Activated CD8-positive, alpha-beta T cell treated with anti-CD3 and anti-CD28 coated beads, Interleukin-2, amount 10 ng/mL, durations not matched to agents 7 days and 5 days (primary cell): ENCODE data around the gene LENG1. TPM values are rescaled to one million over a fixed set of nuclear protein-coding genes. Genes with fewer than 3 reads are reported as not detected.

Experiments used
- ATAC-seq: fragments of 150-1000 bp; cut with Tn5 transposase; one replicate; pipeline ENCODE4 v1.10.0; 2021; ENCODE audit warnings: moderate library complexity
- CTCF ChIA-PET: fragments of 350-600 bp; sonication (Branson Sonifier 250); formaldehyde crosslinking; loops from one replicate; lab custom pipeline; 2021; ENCODE audit warnings: antibody characterized with exemption; lab: Charles Lee
- POLR2A ChIA-PET: fragments of 350-600 bp; sonication (Branson Sonifier 250); formaldehyde crosslinking; loops from one replicate; lab custom pipeline; 2021; ENCODE audit warnings: antibody characterized with exemption; lab: Charles Lee
- DNase-seq: peaks from one replicate; pipeline ENCODE4 v3.0.0-alpha.2; 2020
- H3K27ac Mint-ChIP-seq: one replicate; pipeline ENCODE4 v1.8.0; 2021; ENCODE audit warnings: mild to moderate bottlenecking, mixed read lengths
- H3K27me3 Mint-ChIP-seq: one replicate; pipeline ENCODE4 v1.8.0; 2021; ENCODE audit warnings: low read depth, mixed read lengths
- H3K36me3 Mint-ChIP-seq: one replicate; pipeline ENCODE4 v1.8.0; 2021; ENCODE audit warnings: low read depth, mixed read lengths
- H3K4me1 Mint-ChIP-seq: one replicate; pipeline ENCODE4 v1.8.0; 2021; ENCODE audit warnings: low read depth, mixed read lengths
- H3K4me3 Mint-ChIP-seq: one replicate; pipeline ENCODE4 v1.8.0; 2021; ENCODE audit warnings: mild to moderate bottlenecking, mixed read lengths
- H3K9me3 Mint-ChIP-seq: one replicate; pipeline ENCODE4 v1.8.0; 2022; ENCODE audit warnings: mixed read lengths; ENCODE audit not compliant: insufficient read depth
- total RNA-seq, 2 experiments: library from RNA; stranded (reverse); gene quantifications; one replicate each; pipeline ENCODE4 v1.2.3, GENCODE V29; 2021

Gene LENG1
- total RNA-seq, 2 experiments from 2014 or later, result 6.6 to 7.5 TPM

DNA sequence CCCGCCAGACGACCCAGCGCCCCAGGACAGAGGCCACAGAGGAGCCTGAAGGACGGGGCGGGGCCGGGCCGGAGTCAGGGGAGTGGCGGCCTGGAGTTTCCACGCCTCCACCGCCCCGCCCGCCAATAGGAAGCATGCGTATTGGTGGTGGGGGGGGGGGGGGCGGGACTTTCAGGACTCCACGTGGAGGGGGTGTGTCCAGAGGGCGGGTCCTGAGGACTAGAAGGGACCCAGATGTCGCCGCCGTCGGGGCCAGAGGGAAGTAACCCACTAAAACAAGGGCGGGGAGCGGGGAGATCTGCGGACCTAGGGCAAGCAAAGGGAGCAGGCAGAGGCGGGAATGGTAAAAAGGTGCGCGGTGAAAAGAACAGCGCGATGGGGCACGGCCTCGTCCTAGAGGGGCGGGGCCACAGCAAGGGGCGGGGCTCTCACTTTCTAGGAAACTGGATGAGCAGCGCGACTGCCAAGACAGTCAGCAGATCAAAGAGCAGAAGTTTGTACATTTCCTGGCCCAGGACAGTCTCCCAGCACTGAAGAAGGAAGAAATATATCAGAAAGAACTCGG lies 2.8 kb upstream of the LENG1 start:
- POLR2A ChIA-PET, result interaction anchor here (1.1 to 1.3 kb wide), 2 partner anchors 26 to 27 kb away, joined by 3 to 5 read pairs; partner anchors contain the start of gene MBOAT7
- peak; percentile 86 for DNase-seq
- Mint-ChIP-seq H3K4me1 (peaks cover 53% of the 10 kb centered on the region), H3K27ac (peak overlapping the region; percentile 31), H3K9me3 (no peaks in the 10 kb centered on the region), H3K36me3 (peaks cover 15% of the 10 kb centered on the region), H3K27me3 (peaks cover 2% of the 10 kb centered on the region), H3K4me3 (peak overlapping the region; percentile 70)
- ATAC-seq, result peak; percentile 3
- CTCF ChIA-PET, result no interaction called here

DNA sequence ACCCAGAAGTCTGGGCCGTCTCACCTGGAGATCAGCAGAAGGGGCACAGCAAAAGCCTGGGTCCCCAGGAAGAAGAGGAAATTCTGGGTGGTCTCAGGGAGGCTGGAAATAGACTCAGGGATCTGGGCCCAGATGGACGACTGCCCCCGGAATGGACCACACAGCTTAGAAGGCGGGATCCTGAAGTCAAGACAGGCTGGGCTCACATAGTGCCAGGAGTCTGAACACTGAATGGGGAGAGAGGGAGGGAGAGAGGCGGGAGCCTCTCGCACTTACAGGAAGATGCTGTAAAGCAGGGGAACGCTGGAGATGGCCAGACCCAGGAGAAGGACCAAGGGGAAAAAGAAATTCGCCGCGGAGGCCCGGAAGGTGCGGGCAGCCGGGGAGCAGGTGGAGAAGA lies 1.3 kb upstream of the LENG1 start:
- H3K4me1 Mint-ChIP-seq, result peaks cover 61% of the 10 kb centered on the region
- H3K9me3 Mint-ChIP-seq, result no peaks in the 10 kb centered on the region
- DNase-seq (no peak), ATAC-seq (no peak)
- peak overlapping the region; percentile 98 for H3K4me3 Mint-ChIP-seq
- peak overlapping the region; percentile 100 for H3K27ac Mint-ChIP-seq
- H3K36me3 Mint-ChIP-seq, result peaks cover 27% of the 10 kb centered on the region
- H3K27me3 Mint-ChIP-seq, result peaks cover 2% of the 10 kb centered on the region
- ChIA-PET CTCF (interaction anchor here (1.2 to 1.3 kb wide), 2 partner anchors 24 to 28 kb away, joined by 4 read pairs; partner anchors contain the start of genes CNOT3 and MBOAT7), POLR2A (interaction anchor here (1.0 to 3.1 kb wide), 5 partner anchors 12 to 29 kb away, joined by 4 to 18 read pairs (median 12); partner anchors contain the start of genes CNOT3 and MBOAT7)

DNA sequence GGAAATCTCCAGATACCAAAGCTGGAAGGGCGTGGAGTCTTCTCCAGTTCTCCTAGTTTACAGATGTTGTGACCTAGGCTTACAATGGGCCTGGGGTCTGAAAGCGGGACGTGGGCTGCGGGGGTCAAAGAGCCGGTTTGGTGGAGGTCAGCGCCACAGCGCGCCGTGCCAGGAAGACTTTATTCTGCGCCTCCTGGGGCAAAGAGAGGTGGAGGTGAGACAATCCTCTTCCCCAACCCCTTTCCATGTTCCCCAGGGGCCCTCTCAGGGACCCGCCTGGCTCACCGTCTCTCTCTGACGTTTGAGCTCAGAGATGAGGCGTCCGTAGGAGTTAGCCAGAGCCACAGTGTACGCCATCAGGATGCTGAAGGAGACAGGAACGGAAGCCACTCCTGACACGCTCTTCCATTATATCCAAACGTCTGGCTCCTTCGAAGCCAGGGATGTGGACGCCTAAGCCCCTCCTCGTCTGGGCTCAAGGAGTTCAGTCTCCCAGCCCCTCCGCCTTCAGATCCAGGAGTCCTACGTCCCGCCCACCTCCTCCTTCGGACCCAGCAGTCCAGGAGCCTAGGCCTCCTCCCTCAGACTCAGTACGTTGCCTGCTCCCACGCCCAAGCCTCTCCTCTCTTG lies 776 bp upstream of the LENG1 start:
- H3K9me3 Mint-ChIP-seq, result no peaks in the 10 kb centered on the region
- H3K36me3 Mint-ChIP-seq, result peaks cover 29% of the 10 kb centered on the region
- ATAC-seq (peak; percentile 0), DNase-seq (no peak)
- H3K27ac Mint-ChIP-seq, result peak overlapping the region; percentile 100
- POLR2A ChIA-PET, result interaction anchor here (1.0 to 3.1 kb wide), 10 partner anchors 8 to 45 kb away, joined by 4 to 18 read pairs (median 10); partner anchors contain the start of genes CNOT3, MBOAT7, PRPF31 and RPS9
- peak overlapping the region; percentile 98 for H3K4me3 Mint-ChIP-seq
- H3K4me1 Mint-ChIP-seq, result peaks cover 63% of the 10 kb centered on the region
- CTCF ChIA-PET, result interaction anchor here (0.9 to 1.9 kb wide), 5 partner anchors 19 to 106 kb away, joined by 3 to 7 read pairs (median 4); partner anchors contain the start of genes CNOT3 and MBOAT7
- H3K27me3 Mint-ChIP-seq, result peaks cover 2% of the 10 kb centered on the region

DNA sequence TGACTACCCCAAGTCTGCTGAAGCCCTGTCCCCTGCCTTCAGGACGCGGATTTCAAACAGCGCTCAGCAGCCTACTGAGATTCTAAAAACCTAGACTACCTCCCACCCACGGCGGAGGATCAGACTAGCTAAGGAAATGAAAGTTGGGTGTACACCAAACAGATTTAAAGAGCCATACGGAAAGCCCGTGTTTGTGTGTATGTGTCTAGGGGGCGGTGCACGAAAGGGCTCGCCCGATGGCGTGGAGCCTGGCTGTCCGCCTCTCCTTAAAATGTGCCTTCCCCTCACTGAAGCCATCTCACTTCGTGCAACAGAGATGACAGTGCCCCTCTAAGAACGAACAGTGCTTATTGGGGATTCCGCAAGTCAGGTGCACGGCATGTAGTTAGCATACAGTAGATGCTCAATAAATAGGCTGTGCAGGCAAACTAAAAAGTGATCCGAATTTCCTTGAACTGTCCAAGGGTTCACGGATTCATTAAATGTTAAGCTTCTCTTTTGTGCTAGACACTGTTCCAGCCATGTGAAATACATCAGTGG lies 639 bp downstream of the LENG1 start:
- peaks cover 43% of the 10 kb centered on the region for H3K36me3 Mint-ChIP-seq
- H3K27ac Mint-ChIP-seq, result peak overlapping the region; percentile 100
- POLR2A ChIA-PET, result interaction anchor here (0.6 to 3.1 kb wide), 13 partner anchors 9 to 264 kb away, joined by 3 to 18 read pairs (median 7); partner anchors contain the start of genes CNOT3, MBOAT7, PRPF31 and RPS9
- ATAC-seq, result no peak
- peaks cover 68% of the 10 kb centered on the region for H3K4me1 Mint-ChIP-seq
- DNase-seq, result peak; percentile 59
- H3K4me3 Mint-ChIP-seq, result peak overlapping the region; percentile 98
- H3K9me3 Mint-ChIP-seq, result no peaks in the 10 kb centered on the region
- peaks cover 2% of the 10 kb centered on the region for H3K27me3 Mint-ChIP-seq
- CTCF ChIA-PET, result interaction anchor here (1.3 to 2.5 kb wide), 8 partner anchors 9 to 107 kb away, joined by 3 to 7 read pairs (median 4); partner anchors contain the start of genes CNOT3 and MBOAT7

DNA sequence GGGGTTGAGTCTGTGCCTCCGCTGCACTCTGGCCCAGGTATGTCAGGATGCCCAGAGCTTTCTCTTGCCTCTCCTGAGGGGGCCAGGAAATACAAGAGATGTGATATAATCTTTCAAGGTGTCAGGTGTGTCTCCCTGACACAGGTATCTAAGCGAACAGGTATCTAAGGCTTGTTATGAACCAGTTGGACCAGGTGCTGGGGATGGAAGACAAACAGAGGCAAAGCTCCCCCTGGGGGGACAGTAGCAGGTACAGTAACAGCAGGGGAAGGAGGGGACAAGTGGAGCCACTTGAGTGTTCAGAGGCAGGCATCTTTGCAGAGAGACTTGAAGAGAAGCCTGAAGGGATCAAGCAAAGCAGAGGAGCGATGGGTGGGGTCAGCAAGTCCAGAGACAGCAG lies 2.6 kb downstream of the LENG1 start:
- H3K36me3 Mint-ChIP-seq, result peaks cover 55% of the 10 kb centered on the region
- ChIA-PET CTCF (no interaction called here), POLR2A (interaction anchor here (0.8 to 1.4 kb wide), 3 partner anchors 13 to 20 kb away, joined by 3 to 4 read pairs (median 3); no protein-coding TSS in a partner anchor)
- no peaks in the 10 kb centered on the region for H3K27me3 Mint-ChIP-seq
- H3K4me3 Mint-ChIP-seq, result no peak overlapping the region
- no peak for ATAC-seq
- peak overlapping the region; percentile 78 for H3K27ac Mint-ChIP-seq
- no peaks in the 10 kb centered on the region for H3K9me3 Mint-ChIP-seq
- DNase-seq, result no peak
- H3K4me1 Mint-ChIP-seq, result peaks cover 58% of the 10 kb centered on the region

DNA sequence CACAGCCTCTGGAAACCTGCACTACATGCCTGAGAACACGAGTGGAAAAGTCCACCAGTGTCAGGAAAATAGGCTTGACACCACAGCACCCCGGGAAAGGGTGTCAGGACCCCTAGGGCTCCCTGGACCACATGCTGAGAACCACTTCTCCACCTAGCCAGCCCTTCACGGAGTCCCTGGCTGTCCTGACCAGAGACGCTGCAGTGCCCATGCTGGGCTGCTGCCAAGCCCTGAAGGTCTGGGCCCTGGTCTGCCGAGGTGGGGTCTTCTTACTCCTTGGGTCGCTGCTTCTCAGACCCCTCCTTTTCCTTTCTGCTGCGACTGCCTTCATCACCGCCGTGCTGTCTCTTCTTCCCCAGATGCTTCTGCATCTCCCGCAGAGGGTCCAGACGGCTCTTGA lies 3.0 kb downstream of the LENG1 start:
- no peaks in the 10 kb centered on the region for H3K9me3 Mint-ChIP-seq
- CTCF ChIA-PET, result no interaction called here
- ATAC-seq, result no peak
- POLR2A ChIA-PET, result interaction anchor here (1.2 to 1.4 kb wide), 2 partner anchors 13 to 20 kb away, joined by 3 read pairs; no protein-coding TSS in a partner anchor
- no peak overlapping the region for H3K4me3 Mint-ChIP-seq
- no peaks in the 10 kb centered on the region for H3K27me3 Mint-ChIP-seq
- no peak for DNase-seq
- peaks cover 55% of the 10 kb centered on the region for H3K4me1 Mint-ChIP-seq
- no peak overlapping the region for H3K27ac Mint-ChIP-seq
- peaks cover 60% of the 10 kb centered on the region for H3K36me3 Mint-ChIP-seq

DNA sequence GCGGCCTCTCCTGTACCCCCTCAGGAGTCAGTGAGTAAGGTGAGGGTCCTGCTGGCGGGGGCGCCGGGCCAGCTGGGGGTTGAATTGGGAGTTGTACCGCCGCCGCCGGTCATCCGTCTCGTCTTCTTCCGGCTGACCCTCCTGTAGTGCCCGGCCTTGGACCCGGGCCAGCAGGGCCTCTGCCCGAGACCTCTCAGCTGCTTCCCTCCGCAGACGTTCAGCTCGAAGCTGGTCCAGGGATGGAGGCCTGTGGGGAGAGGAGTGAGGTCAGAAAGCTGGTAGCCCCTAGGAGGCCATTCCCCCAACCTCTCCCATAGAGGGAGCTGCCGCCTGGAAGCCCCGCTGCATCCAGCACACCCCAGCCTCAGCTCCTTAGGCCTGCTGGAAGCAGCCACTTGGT lies 3.8 kb downstream of the LENG1 start:
- ChIA-PET CTCF (no interaction called here), POLR2A (no interaction called here)
- Mint-ChIP-seq H3K4me3 (no peak overlapping the region), H3K27ac (no peak overlapping the region), H3K36me3 (peaks cover 66% of the 10 kb centered on the region), H3K27me3 (no peaks in the 10 kb centered on the region), H3K9me3 (no peaks in the 10 kb centered on the region), H3K4me1 (peaks cover 51% of the 10 kb centered on the region)
- DNase-seq (no peak), ATAC-seq (no peak)

DNA sequence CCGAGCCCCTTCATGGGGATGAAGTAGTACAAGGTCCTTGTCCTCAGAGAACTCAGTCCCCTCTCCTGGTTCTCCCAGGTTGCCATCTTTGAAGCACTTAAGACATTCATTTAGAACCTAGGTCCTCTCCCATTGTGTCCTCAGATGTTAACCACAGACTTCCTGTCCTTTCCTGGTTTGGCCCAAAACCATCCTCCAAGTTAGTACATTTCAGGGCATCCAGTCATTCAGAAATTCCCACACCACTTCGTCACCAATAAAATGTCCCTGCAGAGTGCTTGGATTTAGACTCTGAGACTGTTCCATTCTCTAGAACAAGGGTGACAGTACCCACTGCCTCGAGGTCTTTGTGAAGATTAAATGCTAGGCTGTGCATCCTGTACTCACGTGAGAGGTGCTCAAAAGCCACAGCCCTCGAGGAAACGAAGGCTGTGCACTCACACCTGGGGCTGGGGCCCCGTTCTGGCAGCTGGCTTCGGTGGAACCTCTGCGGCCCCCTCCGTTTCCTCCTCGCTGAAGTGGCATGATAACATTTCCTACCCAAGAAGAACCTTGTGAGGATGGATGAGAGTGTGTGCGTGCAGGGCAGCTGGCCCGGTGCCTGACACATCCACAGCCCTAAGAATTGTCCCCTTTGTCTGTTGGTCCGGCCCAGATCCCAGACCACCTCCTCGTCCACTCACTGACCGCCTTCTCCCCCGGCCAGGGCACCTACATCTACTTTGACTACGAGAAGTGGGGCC lies 4.7 kb downstream of the LENG1 start:
- Mint-ChIP-seq H3K9me3 (no peaks in the 10 kb centered on the region), H3K27me3 (no peaks in the 10 kb centered on the region), H3K4me1 (peaks cover 43% of the 10 kb centered on the region), H3K36me3 (peaks cover 72% of the 10 kb centered on the region), H3K27ac (peak overlapping the region; percentile 92), H3K4me3 (peak overlapping the region; percentile 18)
- ChIA-PET POLR2A (no interaction called here), CTCF (interaction anchor here (0.6 kb wide), 1 partner anchor 18 kb away, joined by 3 read pairs; the partner anchor contains the start of gene CNOT3)
- ATAC-seq (no peak), DNase-seq (peak; percentile 75)

DNA sequence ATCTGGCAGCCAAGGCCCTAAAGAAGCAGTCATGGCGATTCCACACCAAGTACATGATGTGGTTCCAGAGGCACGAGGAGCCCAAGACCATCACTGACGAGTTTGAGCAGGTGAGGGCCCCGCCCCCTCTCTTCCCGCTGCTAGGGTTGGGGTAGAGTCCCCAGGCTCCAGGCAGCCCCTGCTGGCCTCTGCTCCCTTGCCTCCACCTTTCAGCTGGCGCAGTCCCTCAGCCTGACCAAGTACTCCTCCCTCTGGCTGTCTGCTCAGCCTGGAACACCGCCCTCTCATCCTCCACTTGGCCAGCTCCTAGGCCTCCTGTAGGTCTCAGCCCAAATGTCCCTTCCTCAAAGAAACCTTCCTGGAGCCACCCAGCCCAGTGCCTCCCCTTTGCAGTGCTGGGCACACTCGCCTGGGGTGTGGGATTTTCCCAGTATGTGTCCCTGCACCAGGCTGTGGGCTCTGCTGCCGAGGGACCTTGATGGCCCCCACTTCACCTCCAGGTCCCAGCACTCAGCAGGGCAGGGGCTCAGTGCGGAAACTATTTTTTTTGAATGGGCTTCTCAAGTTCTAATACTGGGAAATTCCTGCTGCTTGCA lies 5.7 kb downstream of the LENG1 start:
- Mint-ChIP-seq H3K9me3 (no peaks in the 10 kb centered on the region), H3K27me3 (no peaks in the 10 kb centered on the region), H3K27ac (no peak overlapping the region), H3K36me3 (peaks cover 76% of the 10 kb centered on the region), H3K4me3 (no peak overlapping the region), H3K4me1 (peaks cover 41% of the 10 kb centered on the region)
- ChIA-PET POLR2A (no interaction called here), CTCF (no interaction called here)
- ATAC-seq (no peak), DNase-seq (no peak)

DNA sequence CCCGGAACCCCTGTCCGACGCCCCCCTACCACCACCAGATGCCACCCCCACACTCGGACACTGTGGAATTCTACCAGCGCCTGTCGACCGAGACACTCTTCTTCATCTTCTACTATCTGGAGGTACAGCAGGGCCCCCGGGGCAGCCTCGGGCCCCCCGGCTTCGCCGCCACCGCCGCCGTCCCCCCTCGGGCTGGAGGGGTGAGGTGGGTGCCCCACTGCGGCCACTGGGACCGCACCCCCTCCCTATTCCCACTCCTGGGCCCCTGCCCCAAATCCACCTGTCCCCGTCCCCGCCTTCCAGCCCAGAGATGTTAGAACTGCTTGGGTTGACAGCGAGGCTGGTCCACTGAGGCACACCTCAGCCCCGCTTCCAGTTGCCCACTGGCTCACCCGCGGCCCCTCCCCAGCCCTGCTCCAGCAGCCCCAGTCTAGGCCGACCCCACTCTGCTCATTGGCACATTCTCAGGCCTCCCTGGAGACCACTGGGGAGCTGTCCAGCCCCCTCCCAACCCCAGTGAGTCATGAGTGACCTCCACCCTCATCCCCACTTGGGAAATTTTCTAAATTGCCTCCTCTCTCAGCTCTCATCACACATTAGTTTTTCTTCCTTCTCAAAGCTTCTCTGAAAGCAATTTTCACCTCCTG lies 6.5 kb downstream of the LENG1 start:
- Mint-ChIP-seq H3K27ac (no peak overlapping the region), H3K9me3 (no peaks in the 10 kb centered on the region), H3K27me3 (no peaks in the 10 kb centered on the region), H3K4me3 (no peak overlapping the region), H3K36me3 (peaks cover 72% of the 10 kb centered on the region), H3K4me1 (peaks cover 33% of the 10 kb centered on the region)
- ATAC-seq (no peak), DNase-seq (no peak)
- ChIA-PET CTCF (no interaction called here), POLR2A (no interaction called here)
